NCI-H187 (cell line): ENCODE results near the gene EPB41L2.

Source experiments
- DNase-seq, 2 experiments: peaks; one replicate each; lab custom pipeline; 2025; lab: John Stamatoyannopoulos, UW

The EPB41L2 gene

GRCh38 chr6:131061751-131062119, 1.3 kb downstream of the EPB41L2 start:
- no peak for DNase-seq

- no peak for DNase-seq
These were observed 1.8 kb downstream of the EPB41L2 start for GRCh38 chr6:131061041-131061750.

GRCh38 chr6:131060311-131060710, 2.7 kb downstream of the EPB41L2 start:
- DNase-seq, result no peak

GRCh38 chr6:131059486-131059885, 3.6 kb downstream of the EPB41L2 start:
- DNase-seq, result no peak

GRCh38 chr6:131058236-131058635, 4.8 kb downstream of the EPB41L2 start:
- no peak for DNase-seq

GRCh38 chr6:131054392-131055250, 8.4 kb downstream of the EPB41L2 start:
- no peak for DNase-seq

GRCh38 chr6:131053546-131054240, 9.4 kb downstream of the EPB41L2 start:
- DNase-seq, result no peak

- DNase-seq, result no peak
These were observed 10.9 kb downstream of the EPB41L2 start for GRCh38 chr6:131052181-131052580.

- no peak for DNase-seq
These were observed 11.7 kb downstream of the EPB41L2 start for GRCh38 chr6:131051341-131051740.

GRCh38 chr6:131049608-131050007, 13.4 kb downstream of the EPB41L2 start:
- no peak for DNase-seq

- no peak for DNase-seq
These were observed 14.0 kb downstream of the EPB41L2 start for GRCh38 chr6:131048933-131049515.

- DNase-seq, result no peak
These were observed 14.6 kb downstream of the EPB41L2 start for GRCh38 chr6:131048459-131048858.

GRCh38 chr6:131045139-131045538, 17.9 kb downstream of the EPB41L2 start:
- no peak for DNase-seq

- DNase-seq, result no peak
These were observed 19.1 kb downstream of the EPB41L2 start for GRCh38 chr6:131043902-131044447.

- DNase-seq, result no peak
These were observed 20.4 kb downstream of the EPB41L2 start for GRCh38 chr6:131042664-131043063.

GRCh38 chr6:131041814-131042213, 21.2 kb downstream of the EPB41L2 start:
- DNase-seq, result no peak

- DNase-seq, result no peak
These were observed 22.2 kb downstream of the EPB41L2 start for GRCh38 chr6:131040866-131041265.

- no peak for DNase-seq
These were observed 23.7 kb downstream of the EPB41L2 start for GRCh38 chr6:131039345-131039680.

GRCh38 chr6:131038597-131039344, 24.3 kb downstream of the EPB41L2 start:
- no peak for DNase-seq

GRCh38 chr6:131037194-131037897, 25.7 kb downstream of the EPB41L2 start:
- no peak for DNase-seq

GRCh38 chr6:131036601-131037000, 26.4 kb downstream of the EPB41L2 start:
- no peak for DNase-seq
